Kidney epithelial cell (primary cell): ENCODE results near the gene WDR82. TPM values are rescaled to one million over a fixed set of nuclear protein-coding genes. Genes with fewer than 3 reads are reported as not detected.

Experiments used
- DNase-seq: peaks from one replicate; pipeline ENCODE4 v3.0.0-alpha.2; 2010; ENCODE audit warnings: low read depth
- H3K27me3 ChIP-seq: 2 replicates; pipeline ENCODE4 v1.6.0; 2011; ENCODE audit warnings: low read length; ENCODE audit not compliant: control insufficient read depth, insufficient read depth
- H3K36me3 ChIP-seq: 2 replicates; pipeline ENCODE4 v1.5.1; 2011; ENCODE audit warnings: low read length; ENCODE audit not compliant: control insufficient read depth, insufficient read depth
- H3K4me3 ChIP-seq: 2 replicates; pipeline ENCODE4 v1.5.1; 2011; ENCODE audit warnings: low read depth, mild to moderate bottlenecking, control low read depth, low read length
- total RNA-seq: library from RNA; depleted of rRNA; stranded (reverse); fragments of >200 nt; gene quantifications from 2 replicates; pipeline ENCODE4 v1.2.3, GENCODE V29; 2015
- TF ChIP-seq, protein P1 (sequence below): IDR thresholded peaks from 2 replicates; pipeline ENCODE4 v1.5.1; 2011; ENCODE audit warnings: mild to moderate bottlenecking, moderate library complexity, low read length, control low read depth, inconsistent platforms; ENCODE audit not compliant: insufficient read depth, poor library complexity, severe bottlenecking

Gene WDR82
- total RNA-seq, 1 donor from 2014 or later = 49.0 TPM

DNA sequence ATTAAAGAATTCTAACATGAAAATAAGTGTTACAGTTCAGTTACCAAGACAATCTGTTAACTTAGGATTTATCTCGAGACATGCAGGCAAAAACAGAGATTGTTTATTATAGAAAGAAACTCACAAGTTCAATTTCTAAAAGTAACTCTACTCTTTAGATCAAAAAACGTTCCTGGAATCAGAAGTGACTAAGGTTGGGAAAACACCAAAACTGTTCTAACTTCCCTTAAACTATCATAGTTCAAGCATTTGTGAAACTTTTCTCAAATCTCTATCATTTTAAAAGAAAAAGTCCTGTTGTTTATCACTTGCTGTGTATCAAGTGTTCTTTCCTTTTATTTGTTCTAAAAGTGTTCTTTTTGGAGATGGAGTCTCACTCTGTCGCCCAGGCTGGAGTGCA lies 8.7 kb downstream of the WDR82 start:
- Histone ChIP-seq H3K27me3 (no peaks in the 10 kb centered on the region), H3K36me3 (no peaks in the 10 kb centered on the region), H3K4me3 (no peak overlapping the region)
- no peak for DNase-seq
- TF ChIP-seq, protein P1, sequence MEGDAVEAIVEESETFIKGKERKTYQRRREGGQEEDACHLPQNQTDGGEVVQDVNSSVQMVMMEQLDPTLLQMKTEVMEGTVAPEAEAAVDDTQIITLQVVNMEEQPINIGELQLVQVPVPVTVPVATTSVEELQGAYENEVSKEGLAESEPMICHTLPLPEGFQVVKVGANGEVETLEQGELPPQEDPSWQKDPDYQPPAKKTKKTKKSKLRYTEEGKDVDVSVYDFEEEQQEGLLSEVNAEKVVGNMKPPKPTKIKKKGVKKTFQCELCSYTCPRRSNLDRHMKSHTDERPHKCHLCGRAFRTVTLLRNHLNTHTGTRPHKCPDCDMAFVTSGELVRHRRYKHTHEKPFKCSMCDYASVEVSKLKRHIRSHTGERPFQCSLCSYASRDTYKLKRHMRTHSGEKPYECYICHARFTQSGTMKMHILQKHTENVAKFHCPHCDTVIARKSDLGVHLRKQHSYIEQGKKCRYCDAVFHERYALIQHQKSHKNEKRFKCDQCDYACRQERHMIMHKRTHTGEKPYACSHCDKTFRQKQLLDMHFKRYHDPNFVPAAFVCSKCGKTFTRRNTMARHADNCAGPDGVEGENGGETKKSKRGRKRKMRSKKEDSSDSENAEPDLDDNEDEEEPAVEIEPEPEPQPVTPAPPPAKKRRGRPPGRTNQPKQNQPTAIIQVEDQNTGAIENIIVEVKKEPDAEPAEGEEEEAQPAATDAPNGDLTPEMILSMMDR = no peak

DNA sequence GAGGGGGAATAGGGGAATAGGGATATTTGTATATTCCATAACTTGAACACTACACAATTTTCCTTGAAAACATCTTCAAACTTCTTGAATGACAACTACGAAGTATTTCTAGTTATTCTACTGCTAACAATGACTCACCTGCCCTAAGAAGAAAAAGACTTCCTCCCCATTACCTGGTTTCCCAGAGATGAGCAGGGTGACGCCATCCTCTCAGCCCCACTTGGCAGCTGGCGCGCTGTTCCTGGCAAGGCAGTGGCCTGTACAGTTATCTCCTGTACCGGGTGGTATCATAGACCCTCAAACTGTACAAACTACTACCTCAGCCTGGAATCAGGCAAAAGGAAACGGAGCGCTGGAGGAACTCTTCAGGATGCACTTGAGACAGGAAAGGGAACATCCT lies 10.4 kb downstream of the WDR82 start:
- Histone ChIP-seq H3K36me3 (no peaks in the 10 kb centered on the region), H3K27me3 (no peaks in the 10 kb centered on the region), H3K4me3 (no peak overlapping the region)
- TF ChIP-seq, protein P1 = no peak
- no peak for DNase-seq

DNA sequence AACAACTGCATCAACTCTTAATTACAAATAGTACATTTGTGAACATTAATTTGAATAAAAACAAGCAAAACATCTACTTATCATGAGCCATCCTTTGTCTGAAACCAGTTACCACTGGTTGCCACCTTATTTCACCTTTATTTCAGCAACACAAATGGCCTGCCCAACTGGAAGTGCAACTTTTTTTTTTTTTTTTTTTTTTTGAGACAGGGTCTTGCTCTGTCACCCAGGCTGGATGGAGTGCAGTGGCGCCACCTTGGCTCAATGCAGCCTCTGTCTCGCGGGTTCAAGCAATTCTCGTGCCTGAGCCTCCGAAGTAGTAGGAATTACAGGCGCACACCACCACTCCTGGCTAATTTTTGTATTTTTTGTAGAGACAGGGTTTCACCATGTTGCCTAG lies 13.1 kb downstream of the WDR82 start:
- no peak for DNase-seq
- Histone ChIP-seq H3K36me3 (no peaks in the 10 kb centered on the region), H3K4me3 (no peak overlapping the region), H3K27me3 (no peaks in the 10 kb centered on the region)
- TF ChIP-seq, protein P1 = no peak

DNA sequence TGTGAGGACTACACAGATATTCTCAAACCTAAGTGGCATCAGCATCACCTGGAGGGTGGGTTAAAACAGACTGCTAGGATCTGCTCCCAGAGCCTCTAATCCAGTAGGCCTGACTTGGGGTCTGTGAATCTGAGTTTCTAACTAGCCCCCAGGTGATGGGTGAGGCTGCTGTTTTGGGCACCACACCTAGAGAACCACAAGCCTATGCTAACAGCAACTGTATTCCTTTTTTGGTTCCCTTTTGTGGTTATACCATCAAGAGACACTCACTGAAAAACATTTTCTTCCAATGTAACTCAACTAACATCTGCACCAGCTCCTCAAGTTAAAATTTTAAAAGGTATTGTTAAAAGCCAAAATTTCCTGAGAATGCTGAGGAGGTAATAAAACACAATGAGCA lies 16.0 kb downstream of the WDR82 start:
- Histone ChIP-seq H3K4me3 (no peak overlapping the region), H3K27me3 (no peaks in the 10 kb centered on the region), H3K36me3 (no peaks in the 10 kb centered on the region)
- TF ChIP-seq, protein P1 = no peak
- DNase-seq = no peak

DNA sequence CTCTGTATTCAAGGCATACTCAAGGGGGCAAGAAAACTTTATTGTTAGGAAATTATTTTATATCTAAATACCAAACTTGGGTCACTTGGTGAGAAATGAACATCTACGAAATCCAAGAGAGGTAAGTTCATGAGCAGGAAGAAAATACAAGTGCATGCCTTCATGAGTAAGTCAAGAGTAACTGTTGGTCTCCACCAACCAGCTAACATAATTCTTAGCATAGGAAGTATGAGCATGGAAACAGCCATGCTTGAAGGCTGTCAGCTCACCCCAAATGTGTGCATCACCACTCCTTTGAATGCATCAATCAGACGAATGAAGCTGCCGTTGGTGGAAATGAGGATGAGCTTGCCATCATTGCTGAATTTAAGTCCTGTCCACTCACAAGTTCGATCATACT lies 19.0 kb downstream of the WDR82 start:
- peaks cover 6% of the 10 kb centered on the region for H3K36me3 ChIP-seq
- H3K4me3 ChIP-seq = no peak overlapping the region
- TF ChIP-seq, protein P1 = no peak
- DNase-seq = no peak
- H3K27me3 ChIP-seq = no peaks in the 10 kb centered on the region

DNA sequence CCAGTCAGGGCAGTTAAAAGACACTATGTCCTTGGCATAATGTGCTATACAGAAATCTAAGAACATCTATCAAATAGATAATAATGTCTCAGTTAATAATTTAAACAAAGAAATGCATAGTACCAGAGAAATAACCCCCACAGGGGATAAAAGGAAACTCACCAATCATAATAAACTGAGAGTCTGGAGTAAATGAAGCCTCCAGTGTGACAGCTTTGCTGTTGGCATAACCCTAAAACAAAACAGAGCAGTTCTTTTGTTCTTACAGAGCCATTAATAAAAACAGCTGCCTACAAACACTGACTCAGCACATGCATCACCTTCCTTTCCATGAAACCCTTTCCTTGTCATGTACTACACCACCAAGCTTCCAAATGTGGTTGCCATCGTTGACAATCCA lies 19.4 kb downstream of the WDR82 start:
- H3K36me3 ChIP-seq = peaks cover 6% of the 10 kb centered on the region
- H3K27me3 ChIP-seq = no peaks in the 10 kb centered on the region
- no peak for DNase-seq
- TF ChIP-seq, protein P1 = no peak
- H3K4me3 ChIP-seq = no peak overlapping the region
